ENCODE results near the gene PTMA.

- TF ChIP-seq MXI1 (IDR thresholded peaks at IDR 0.05; ENCODE audit: low read depth, low read length), result no peak
- TF ChIP-seq USF2 (IDR thresholded peaks at IDR 0.05; ENCODE audit: borderline replicate concordance, low read depth, low read length), result no peak
- TF ChIP-seq, protein P1, sequence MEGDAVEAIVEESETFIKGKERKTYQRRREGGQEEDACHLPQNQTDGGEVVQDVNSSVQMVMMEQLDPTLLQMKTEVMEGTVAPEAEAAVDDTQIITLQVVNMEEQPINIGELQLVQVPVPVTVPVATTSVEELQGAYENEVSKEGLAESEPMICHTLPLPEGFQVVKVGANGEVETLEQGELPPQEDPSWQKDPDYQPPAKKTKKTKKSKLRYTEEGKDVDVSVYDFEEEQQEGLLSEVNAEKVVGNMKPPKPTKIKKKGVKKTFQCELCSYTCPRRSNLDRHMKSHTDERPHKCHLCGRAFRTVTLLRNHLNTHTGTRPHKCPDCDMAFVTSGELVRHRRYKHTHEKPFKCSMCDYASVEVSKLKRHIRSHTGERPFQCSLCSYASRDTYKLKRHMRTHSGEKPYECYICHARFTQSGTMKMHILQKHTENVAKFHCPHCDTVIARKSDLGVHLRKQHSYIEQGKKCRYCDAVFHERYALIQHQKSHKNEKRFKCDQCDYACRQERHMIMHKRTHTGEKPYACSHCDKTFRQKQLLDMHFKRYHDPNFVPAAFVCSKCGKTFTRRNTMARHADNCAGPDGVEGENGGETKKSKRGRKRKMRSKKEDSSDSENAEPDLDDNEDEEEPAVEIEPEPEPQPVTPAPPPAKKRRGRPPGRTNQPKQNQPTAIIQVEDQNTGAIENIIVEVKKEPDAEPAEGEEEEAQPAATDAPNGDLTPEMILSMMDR (IDR thresholded peaks at IDR 0.05), result no peak
- no peak for TF ChIP-seq SMC3 (IDR thresholded peaks at IDR 0.05; ENCODE audit: low read depth, low read length)
- no peak for TF ChIP-seq EZH2phosphoT487 (IDR thresholded peaks at IDR 0.05; ENCODE audit: borderline replicate concordance, low read depth)
- TF ChIP-seq CHD2 (IDR thresholded peaks at IDR 0.05; ENCODE audit: low read length, partially characterized antibody), result no peak
- no peak for TF ChIP-seq POLR2AphosphoS5 (IDR thresholded peaks at IDR 0.05; ENCODE audit: low read depth, low read length)
- TF ChIP-seq MAX (IDR thresholded peaks at IDR 0.05; ENCODE audit: low read depth), result no peak
- TF ChIP-seq, protein P2, sequence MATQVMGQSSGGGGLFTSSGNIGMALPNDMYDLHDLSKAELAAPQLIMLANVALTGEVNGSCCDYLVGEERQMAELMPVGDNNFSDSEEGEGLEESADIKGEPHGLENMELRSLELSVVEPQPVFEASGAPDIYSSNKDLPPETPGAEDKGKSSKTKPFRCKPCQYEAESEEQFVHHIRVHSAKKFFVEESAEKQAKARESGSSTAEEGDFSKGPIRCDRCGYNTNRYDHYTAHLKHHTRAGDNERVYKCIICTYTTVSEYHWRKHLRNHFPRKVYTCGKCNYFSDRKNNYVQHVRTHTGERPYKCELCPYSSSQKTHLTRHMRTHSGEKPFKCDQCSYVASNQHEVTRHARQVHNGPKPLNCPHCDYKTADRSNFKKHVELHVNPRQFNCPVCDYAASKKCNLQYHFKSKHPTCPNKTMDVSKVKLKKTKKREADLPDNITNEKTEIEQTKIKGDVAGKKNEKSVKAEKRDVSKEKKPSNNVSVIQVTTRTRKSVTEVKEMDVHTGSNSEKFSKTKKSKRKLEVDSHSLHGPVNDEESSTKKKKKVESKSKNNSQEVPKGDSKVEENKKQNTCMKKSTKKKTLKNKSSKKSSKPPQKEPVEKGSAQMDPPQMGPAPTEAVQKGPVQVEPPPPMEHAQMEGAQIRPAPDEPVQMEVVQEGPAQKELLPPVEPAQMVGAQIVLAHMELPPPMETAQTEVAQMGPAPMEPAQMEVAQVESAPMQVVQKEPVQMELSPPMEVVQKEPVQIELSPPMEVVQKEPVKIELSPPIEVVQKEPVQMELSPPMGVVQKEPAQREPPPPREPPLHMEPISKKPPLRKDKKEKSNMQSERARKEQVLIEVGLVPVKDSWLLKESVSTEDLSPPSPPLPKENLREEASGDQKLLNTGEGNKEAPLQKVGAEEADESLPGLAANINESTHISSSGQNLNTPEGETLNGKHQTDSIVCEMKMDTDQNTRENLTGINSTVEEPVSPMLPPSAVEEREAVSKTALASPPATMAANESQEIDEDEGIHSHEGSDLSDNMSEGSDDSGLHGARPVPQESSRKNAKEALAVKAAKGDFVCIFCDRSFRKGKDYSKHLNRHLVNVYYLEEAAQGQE (IDR thresholded peaks at IDR 0.05; ENCODE audit: low read depth, low read length), result no peak
Measured at GRCh38 chr2:231715988-231716616, 7.8 kb downstream of the PTMA start.

Data from SK-N-SH (cell line).